GM12874 (cell line): ENCODE results near the gene ENKD1.

Source experiments
- CTCF ChIP-seq: IDR thresholded peaks from 2 replicates; pipeline ENCODE4 v1.5.1; 2011; ENCODE audit warnings: low read depth, mild to moderate bottlenecking, control low read depth, low read length, moderate library complexity; ENCODE audit not compliant: insufficient read depth

ENKD1 gene

DNA sequence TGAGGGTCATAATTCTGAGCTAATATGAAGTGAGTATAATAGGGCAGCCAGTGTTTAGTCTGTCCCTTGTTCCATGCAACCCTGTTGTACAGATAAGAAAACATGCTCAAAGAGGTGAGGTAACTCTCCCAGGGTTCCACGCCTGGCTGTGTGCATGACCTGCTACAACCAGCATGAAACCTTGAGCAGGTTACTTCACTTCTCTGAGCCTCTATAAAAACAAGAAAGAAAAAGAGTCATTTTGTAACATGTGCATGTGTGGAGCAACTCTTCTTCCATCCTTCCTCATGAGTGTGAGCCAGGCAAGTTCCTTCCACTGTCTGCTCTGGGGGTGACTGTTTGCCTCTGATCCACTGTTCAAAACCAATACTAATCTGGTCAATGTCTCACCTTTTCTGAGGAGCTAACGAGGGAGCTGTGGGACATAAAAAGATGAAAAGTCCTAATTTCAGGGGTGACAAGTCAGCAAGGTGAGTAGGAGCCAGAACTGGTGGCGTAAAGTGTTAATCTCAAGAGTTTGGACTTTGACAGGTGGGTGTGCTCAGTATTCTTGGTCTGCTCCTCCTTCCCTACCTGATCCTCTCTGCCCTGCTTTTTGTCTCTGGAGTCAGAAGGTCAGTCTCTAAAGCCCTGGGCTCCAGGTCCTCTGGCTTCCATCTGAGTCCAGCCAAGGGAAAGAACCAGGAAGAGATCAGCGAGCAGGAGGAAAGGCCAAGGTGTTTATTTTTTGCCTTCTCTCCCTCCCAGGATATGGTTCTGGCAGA lies 31.1 kb upstream of the ENKD1 start:
- no peak for TF ChIP-seq CTCF

GRCh38 chr16:67694611-67695010 lies 28.1 kb upstream of the ENKD1 start:
- TF ChIP-seq CTCF, result no peak

DNA sequence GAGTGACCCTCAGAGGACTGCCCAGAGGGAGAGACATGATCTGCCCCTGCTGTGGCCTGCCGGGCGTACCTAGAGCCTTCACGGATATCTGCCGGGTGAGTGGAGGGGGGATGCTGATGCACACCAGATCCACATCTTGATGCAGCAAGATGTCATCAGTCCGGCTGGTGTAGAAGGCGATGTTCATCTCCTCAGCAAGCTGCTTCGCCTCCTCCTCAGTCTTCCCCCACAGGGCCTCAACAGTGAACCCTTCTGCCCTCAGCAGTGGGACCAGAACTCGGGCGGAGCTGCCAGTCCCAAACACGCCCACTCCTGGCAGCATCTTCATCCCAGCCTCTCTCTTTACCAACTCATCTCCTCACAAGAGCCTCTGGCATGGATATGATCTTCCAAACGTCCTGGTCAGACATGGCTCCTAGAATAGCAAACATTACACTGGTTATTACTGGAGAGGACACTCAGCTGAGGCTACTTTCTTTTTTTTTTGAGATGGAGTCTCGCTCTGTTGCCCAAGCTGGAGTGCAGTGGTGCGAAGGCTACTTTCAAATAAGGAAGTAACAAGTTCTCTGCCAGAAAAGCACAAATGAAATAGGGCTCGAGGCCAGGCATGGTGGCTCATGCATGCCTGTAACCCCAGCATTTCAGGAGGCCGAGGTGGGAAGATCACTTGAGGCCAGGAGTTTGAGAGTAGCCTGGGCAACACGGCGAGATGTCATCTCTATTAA lies 19.0 kb upstream of the ENKD1 start:
- TF ChIP-seq CTCF, result no peak

DNA sequence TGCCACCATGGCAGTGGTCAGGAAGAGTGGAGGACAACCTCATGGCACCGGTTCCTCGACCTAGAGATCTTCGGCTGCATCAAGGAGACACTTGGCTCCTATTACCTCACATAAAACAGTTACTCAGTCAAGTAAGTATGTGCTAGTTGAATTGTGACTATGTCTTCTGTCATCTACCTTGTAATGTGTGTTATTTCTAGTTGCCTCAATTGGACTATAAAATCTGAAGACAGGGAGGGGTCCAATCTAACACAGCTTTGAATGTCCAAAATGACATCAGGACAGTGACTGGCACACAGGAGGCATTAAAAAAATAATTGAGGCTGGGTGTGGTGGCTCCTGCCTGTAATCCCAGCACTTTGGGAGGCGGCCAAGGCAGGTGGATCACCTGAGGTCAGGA lies 17.2 kb upstream of the ENKD1 start:
- TF ChIP-seq CTCF, result no peak

DNA sequence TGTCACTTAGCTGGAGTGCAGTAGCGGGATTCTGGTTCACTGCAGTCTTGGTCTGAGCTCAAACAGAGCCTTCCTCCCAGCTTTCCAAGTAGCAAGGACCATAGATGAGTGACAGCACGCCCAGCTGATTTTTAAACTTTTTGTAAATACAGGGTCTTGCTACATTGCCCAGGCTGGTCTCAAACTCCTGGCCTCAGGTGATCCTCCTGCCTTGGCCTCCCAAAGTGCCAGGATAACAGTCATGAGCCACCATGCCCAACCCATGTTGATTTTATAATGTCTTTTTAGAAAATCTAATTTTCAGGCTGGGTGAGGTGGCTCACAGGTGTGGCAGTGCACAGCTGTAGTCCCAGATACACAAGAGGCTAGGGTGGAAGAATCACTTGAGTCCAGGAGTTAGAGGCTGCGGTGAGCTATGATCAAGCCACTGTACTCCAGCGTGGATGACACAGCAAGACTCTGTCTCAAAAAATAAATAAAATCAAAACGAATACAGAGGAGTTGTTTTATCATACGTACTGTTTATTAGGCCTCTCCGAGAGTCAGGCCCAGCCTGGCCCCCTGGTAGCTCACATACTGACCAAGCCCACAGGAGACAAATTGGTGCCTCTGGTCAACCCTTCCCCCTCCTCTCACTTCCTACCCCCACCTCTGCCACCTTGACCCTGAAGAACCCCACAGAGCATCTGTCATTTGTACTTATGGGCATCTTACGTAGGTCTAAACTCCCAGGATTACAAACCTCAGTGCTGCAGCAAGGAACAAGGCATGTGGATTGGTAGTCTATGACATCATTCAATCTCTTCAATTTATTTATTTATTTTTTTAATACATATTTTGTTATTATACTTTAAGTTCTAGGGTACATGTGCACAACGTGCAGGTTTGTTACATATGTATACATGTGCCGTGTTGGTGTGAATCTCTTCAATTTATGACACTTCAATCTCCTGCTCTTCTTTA lies 13.7 kb upstream of the ENKD1 start:
- TF ChIP-seq CTCF, result no peak

DNA sequence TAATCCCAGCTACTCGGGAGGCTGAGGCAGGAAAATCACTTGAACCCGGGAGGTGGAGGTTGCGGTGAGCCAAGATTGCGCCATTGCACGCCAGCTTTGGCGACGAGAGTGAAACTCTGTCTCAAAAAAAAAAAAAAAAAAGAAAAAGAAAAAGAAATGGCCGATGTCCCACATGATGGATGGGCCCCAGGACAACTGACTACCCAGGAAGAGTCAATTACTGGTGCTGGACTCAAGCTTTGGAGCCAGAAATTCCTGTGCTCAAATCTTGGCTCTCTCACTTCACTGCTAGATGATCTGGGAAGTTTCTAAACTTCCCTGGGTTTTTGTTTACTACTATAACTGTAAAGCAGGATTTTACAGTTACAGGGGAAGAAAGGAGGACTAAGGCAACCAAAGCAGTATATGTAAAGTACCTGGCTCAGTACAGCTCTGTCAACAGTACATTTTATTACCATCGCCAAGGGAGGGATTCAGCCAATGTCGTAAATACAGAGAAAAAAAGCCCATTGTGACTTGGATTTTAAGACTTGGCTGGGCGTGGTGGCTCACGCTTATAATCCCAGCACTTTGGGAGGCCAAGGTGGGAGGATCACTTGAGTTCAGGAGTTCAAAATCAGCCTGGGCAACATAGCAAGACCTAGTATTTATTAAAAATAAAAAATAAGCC lies 11.9 kb upstream of the ENKD1 start:
- TF ChIP-seq CTCF, result no peak
